Brain microvascular endothelial cell (primary cell): ENCODE data around the gene MEGF6.

Experiments used
- DNase-seq: peaks from one replicate; pipeline ENCODE4 v3.0.0-alpha.2; 2020
- H3K27ac ChIP-seq: fragments of 250-450 bp; sonication (Bioruptor Pico); 2 replicates; pipeline ENCODE4 v1.5.1; 2020; ENCODE audit warnings: mild to moderate bottlenecking, moderate library complexity
- H3K27me3 ChIP-seq: fragments of 250-450 bp; sonication (Bioruptor Pico); replicated peaks from 2 replicates; pipeline ENCODE4 v1.5.1; 2020; ENCODE audit warnings: mild to moderate bottlenecking
- H3K36me3 ChIP-seq: fragments of 250-450 bp; sonication (Bioruptor Pico); replicated peaks from 2 replicates; pipeline ENCODE4 v1.5.1; 2020; ENCODE audit warnings: mild to moderate bottlenecking
- H3K4me3 ChIP-seq: 2 replicates; pipeline ENCODE4 v1.5.1; 2011; ENCODE audit warnings: low read depth, mild to moderate bottlenecking, control low read depth, low read length, moderate library complexity
- in situ Hi-C: cut with HindIII; loops from 2 replicates; pipeline ENCODE4 v1.10.0; 2017; ENCODE audit warnings: low sequenced_read_pairs, low pct_ligation_motif_present
- TF ChIP-seq, protein P1 (sequence below): IDR thresholded peaks from 2 replicates; pipeline ENCODE4 v1.5.1; 2011; ENCODE audit warnings: low read depth, mild to moderate bottlenecking, moderate library complexity, low read length, control low read depth, inconsistent platforms; ENCODE audit errors: missing control alignments

The MEGF6 gene

DNA sequence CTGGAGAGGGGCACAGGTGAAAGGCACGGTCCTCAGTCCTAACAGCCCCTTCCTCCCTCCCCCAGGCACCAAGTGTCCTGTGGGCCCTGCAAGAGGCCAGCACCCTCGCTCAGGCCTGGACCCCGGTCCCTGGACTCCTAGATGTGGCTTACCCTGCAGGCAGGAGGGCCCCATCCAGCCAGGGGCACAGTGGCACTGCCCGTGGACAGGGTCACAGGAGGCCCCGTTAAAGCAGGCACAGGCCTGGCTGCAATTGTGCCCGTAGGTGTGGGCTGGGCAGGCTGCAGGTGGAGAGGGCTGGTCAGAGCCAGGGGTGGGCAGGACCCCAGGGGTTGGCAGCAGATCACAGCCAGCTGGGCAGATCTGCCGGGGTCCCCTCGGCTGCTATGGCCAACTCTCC, 112.3 kb downstream of the MEGF6 start:
- no peaks in the 10 kb centered on the region for H3K27me3 ChIP-seq
- H3K4me3 ChIP-seq: no peak overlapping the region
- in situ Hi-C loops: no loop called here
- no peaks in the 10 kb centered on the region for H3K36me3 ChIP-seq
- TF ChIP-seq, protein P1, sequence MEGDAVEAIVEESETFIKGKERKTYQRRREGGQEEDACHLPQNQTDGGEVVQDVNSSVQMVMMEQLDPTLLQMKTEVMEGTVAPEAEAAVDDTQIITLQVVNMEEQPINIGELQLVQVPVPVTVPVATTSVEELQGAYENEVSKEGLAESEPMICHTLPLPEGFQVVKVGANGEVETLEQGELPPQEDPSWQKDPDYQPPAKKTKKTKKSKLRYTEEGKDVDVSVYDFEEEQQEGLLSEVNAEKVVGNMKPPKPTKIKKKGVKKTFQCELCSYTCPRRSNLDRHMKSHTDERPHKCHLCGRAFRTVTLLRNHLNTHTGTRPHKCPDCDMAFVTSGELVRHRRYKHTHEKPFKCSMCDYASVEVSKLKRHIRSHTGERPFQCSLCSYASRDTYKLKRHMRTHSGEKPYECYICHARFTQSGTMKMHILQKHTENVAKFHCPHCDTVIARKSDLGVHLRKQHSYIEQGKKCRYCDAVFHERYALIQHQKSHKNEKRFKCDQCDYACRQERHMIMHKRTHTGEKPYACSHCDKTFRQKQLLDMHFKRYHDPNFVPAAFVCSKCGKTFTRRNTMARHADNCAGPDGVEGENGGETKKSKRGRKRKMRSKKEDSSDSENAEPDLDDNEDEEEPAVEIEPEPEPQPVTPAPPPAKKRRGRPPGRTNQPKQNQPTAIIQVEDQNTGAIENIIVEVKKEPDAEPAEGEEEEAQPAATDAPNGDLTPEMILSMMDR: no peak
- no peak for DNase-seq
- no peak overlapping the region for H3K27ac ChIP-seq

DNA sequence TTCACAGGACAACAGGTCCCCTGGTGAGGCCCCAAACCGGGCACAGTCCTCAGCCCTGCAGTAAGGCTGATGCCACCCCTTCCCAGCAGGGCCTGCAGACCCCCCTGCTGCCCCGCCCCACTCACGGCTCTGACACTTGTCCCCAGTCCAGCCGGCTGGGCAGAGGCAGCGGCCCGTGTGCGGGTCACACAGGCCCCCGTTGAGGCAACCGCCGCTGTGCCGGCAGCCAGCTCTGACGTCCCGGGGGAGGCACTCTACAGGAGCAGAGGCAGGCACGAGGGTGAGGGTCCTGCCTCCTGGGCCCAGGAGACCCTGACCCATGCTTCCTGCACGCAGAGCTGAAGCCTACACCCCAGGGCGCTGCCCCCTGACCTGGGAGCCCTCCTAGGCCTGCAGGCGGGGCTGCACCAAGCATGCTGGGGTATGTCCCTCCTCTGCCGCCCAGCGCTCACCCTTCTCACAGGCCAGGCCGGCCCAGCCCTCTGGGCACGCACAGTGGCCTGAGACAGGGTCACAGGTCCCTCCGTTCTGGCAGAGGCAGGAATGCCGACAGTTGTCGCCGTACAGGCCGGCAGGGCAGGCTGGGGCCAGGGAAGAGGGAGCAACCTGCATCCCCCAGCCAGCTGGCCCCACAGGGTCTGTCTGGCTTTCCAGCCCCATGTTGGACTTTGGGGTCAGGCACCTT, 112.9 kb downstream of the MEGF6 start:
- no peak overlapping the region for H3K27ac ChIP-seq
- DNase-seq: no peak
- TF ChIP-seq, protein P1: no peak
- no peak overlapping the region for H3K4me3 ChIP-seq
- H3K36me3 ChIP-seq: no peaks in the 10 kb centered on the region
- no peaks in the 10 kb centered on the region for H3K27me3 ChIP-seq
- in situ Hi-C loops: no loop called here

DNA sequence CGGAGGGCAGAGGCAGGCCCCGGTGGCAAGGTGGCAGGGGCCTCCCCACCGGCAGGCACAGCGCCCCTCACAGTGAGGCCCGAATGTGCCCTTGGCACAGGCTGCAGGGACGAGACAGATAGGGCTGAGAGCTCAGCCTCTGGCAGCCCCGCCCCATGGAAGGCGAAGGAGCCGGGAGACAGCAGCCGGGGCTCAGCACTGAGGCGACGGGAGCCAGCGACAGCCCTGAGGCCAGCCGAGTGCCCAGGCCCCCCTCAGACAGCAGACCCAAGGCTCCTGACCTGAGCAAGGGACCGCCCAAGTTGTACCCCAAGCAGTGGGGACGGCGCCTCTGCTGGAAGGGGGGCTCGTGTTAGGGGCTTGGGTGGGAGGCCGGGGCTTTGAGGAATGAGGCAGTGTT, 113.8 kb downstream of the MEGF6 start:
- Histone ChIP-seq H3K36me3 (no peaks in the 10 kb centered on the region), H3K4me3 (no peak overlapping the region), H3K27me3 (no peaks in the 10 kb centered on the region), H3K27ac (no peak overlapping the region)
- in situ Hi-C loops: no loop called here
- no peak for DNase-seq
- TF ChIP-seq, protein P1: no peak

DNA sequence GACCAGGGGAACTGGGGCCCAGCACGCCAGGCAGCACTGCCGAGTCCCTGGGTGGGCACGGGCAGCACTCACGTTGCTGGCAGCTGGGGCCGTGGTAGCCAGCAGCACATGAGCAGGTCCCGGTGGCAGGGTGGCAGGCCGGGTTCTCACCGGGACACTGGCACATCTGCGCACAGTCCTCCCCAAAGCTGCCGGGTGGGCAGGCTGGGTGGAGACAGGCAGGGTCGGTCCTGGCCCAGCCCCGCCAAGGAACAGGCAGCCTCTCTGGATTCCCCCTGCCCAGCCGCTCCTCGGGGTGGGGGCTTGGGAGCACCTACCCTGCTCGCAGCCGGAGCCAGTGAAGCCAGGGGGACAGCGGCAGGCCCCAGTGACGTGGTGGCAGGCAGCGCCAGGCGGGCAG, 114.4 kb downstream of the MEGF6 start:
- Histone ChIP-seq H3K4me3 (no peak overlapping the region), H3K27ac (no peak overlapping the region), H3K36me3 (no peaks in the 10 kb centered on the region), H3K27me3 (no peaks in the 10 kb centered on the region)
- no peak for DNase-seq
- in situ Hi-C loops: no loop called here
- TF ChIP-seq, protein P1: no peak

DNA sequence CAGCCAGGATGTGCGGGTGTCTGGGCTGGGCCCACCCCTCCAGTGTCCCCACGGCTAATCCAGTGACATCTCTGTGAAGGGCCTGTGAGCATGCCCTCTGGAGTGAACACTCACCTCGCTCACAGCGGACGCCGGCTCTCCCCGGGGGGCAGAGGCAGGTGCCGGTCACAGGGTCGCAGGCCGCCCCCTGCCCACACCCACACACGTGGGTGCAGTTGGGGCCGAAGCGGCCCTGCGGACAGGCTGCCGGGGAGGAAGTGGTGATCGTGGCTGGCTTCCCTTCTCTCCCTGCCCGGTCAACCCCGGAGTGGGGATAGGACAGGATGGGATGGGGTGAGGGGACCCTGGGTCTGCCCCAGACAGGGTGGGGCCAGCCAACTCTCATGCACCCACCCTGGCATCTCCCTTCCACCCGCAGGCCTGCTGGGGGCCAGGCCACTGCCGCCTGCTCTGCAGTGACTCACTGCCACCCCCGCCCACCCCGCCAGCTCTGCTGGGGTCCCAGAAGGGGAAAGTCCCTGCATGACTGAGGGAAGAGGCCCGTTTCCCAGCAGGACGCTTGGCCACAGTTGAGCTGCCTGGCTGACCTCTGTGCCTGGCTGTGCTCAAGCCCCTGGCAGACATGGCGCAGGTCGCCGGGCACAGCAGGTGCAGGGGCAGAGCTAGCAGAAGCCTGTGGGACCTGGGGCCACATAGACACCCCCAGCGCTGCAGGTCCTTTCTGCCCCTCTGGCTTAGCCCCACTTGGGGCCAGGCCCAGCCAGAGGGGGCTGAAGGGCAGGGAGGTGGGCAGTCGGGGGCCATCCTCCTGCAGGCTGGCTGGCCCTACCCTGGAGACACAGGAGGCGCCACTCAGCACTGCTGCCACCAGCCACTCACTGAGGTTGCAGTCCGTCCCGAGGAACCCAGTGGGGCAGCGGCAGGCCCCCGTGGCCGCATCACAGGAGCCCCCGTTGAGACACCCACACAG, 115.2 kb downstream of the MEGF6 start:
- in situ Hi-C loops: no loop called here
- TF ChIP-seq, protein P1: no peak
- no peak overlapping the region for H3K4me3 ChIP-seq
- no peaks in the 10 kb centered on the region for H3K27me3 ChIP-seq
- H3K36me3 ChIP-seq: no peaks in the 10 kb centered on the region
- no peak overlapping the region for H3K27ac ChIP-seq
- DNase-seq: peak; percentile 55
